GM12878 (cell line): Measurements from ENCODE around the gene PALD1. TPM values are rescaled to one million over a fixed set of nuclear protein-coding genes. Genes with fewer than 3 reads are reported as not detected.

Source experiments
- ATAC-seq: fragments of 200-7000 bp; cut with Tn5 transposase; 3 replicates; pipeline ENCODE4 v1.9.1; 2020; ENCODE audit warnings: mild to moderate bottlenecking, moderate library complexity
- BruUV-seq: library from RNA; stranded (reverse); fragments of 400-500 nt; replicated peaks from 2 replicates; lab custom pipeline; 2021; lab: Mats Ljungman, UMichigan
- CTCF ChIA-PET: fragments of 300-600 bp; sonication (Branson Sonifier 250); formaldehyde crosslinking; extraction: SDS; loops from one replicate; lab custom pipeline; 2021; ENCODE audit warnings: inconsistent platforms; lab: Yijun Ruan, JAX
- POLR2A ChIA-PET: fragments of 350-600 bp; formaldehyde crosslinking; extraction: SDS; loops from one replicate; lab custom pipeline; 2021; ENCODE audit warnings: inconsistent platforms; lab: Charles Lee
- RAD21 ChIA-PET: fragments of 300-600 bp; sonication (Branson Sonifier 250); formaldehyde crosslinking; loops from one replicate; lab custom pipeline; 2023; ENCODE audit warnings: antibody characterized with exemption; ENCODE audit not compliant: unreplicated experiment; lab: Charles Lee
- SMC1A ChIA-PET: fragments of 300-600 bp; sonication (Branson Sonifier 250); formaldehyde crosslinking; loops from one replicate; lab custom pipeline; 2023; ENCODE audit not compliant: unreplicated experiment, uncharacterized antibody; lab: Charles Lee
- DNase-seq: peaks from one replicate; pipeline ENCODE4 v3.0.0-alpha.2; 2011; ENCODE audit warnings: low read depth, low spot score
- FAIRE-seq: peaks from 3 replicates; lab custom pipeline; 2011; peaks lifted over from hg19 to GRCh38; lab: Jason Lieb, UNC
- H2AFZ ChIP-seq: 2 replicates; pipeline ENCODE4 v1.6.0; 2011; ENCODE audit warnings: low read depth, low read length, control low read depth; ENCODE audit not compliant: control insufficient read depth
- H3K27ac ChIP-seq: 2 replicates; pipeline ENCODE4 v1.5.1; 2011; ENCODE audit warnings: control low read depth; ENCODE audit not compliant: control insufficient read depth, insufficient read depth
- H3K27me3 ChIP-seq, 2 experiments: replicated peaks in 1 of 2; 2 replicates each; pipeline versions ENCODE4 v1.6.0 to v1.6.1; 2011; ENCODE audit warnings: low read length in 1 of 2; ENCODE audit not compliant: control insufficient read depth in 2 of 2, insufficient read depth in 2 of 2
- H3K36me3 ChIP-seq, 2 experiments: 2 replicates each; pipeline ENCODE4 v1.5.1; 2011; ENCODE audit warnings: low read length in 1 of 2; ENCODE audit not compliant: control insufficient read depth in 2 of 2, insufficient read depth in 2 of 2
- H3K4me1 ChIP-seq: 2 replicates; pipeline ENCODE4 v1.6.1; 2011; ENCODE audit warnings: mild to moderate bottlenecking, low read length, moderate library complexity, mixed read lengths; ENCODE audit not compliant: control insufficient read depth, insufficient read depth
- H3K4me2 ChIP-seq: 2 replicates; pipeline ENCODE4 v1.6.0; 2011; ENCODE audit warnings: control low read depth; ENCODE audit not compliant: control insufficient read depth, insufficient read depth
- H3K4me3 ChIP-seq: fragments of 200-600 bp; sonication (generic); 2 replicates; pipeline ENCODE4 v1.5.1; 2016
- H3K79me2 ChIP-seq: 2 replicates; pipeline ENCODE4 v1.6.0; 2011; ENCODE audit warnings: low read length; ENCODE audit not compliant: control insufficient read depth, insufficient read depth
- H3K9ac ChIP-seq: 2 replicates; pipeline ENCODE4 v1.8.0; 2011; ENCODE audit warnings: low read length, control low read depth, mixed read lengths; ENCODE audit not compliant: control insufficient read depth, insufficient read depth
- H3K9me3 ChIP-seq: replicated peaks from 3 replicates; pipeline ENCODE4 v1.5.1; 2011; ENCODE audit warnings: mild to moderate bottlenecking, low read length; ENCODE audit not compliant: control insufficient read depth, insufficient read depth
- H4K20me1 ChIP-seq: 2 replicates; pipeline ENCODE4 v1.6.0; 2011; ENCODE audit not compliant: control insufficient read depth, insufficient read depth
- BACH1 ChIP-seq: fragments of 450-650 bp; IDR thresholded peaks from 2 replicates; pipeline ENCODE4 v1.6.1; 2017; ENCODE audit warnings: mild to moderate bottlenecking, borderline replicate concordance
- BHLHE40 ChIP-seq, 2 experiments: fragments of 450-650 bp in 1 of 2; IDR thresholded peaks; 2 replicates each; pipeline ENCODE4 v1.6.1; 2011 to 2017; ENCODE audit warnings: low read depth in 2 of 2, borderline replicate concordance in 1 of 2, improper control_type of control experiment in 1 of 2, low read length in 1 of 2, mild to moderate bottlenecking in 1 of 2
- CHD1 ChIP-seq: IDR thresholded peaks from 2 replicates; pipeline ENCODE4 v1.6.1; 2012; ENCODE audit warnings: low read depth, low read length, improper control_type of control experiment
- CTCF ChIP-seq, 3 experiments: IDR thresholded peaks in 2 of 3; conservative IDR thresholded peaks in 1 of 3; 2 replicates each; pipeline ENCODE4 v1.5.1; 2011; ENCODE audit warnings: low read depth in 3 of 3, low read length in 3 of 3, mild to moderate bottlenecking in 3 of 3, control low read depth in 2 of 3, moderate library complexity in 2 of 3, inconsistent platforms in 1 of 3, mixed read lengths in 1 of 3; ENCODE audit not compliant: control insufficient read depth in 2 of 3, insufficient read depth in 1 of 3; ENCODE audit errors: extremely low read depth in 1 of 3
- IKZF2 ChIP-seq, 2 experiments: fragments of 450-650 bp; IDR thresholded peaks; 2 replicates each; pipeline ENCODE4 v1.6.1; 2017; ENCODE audit warnings: mild to moderate bottlenecking in 2 of 2, moderate library complexity in 2 of 2
- NBN ChIP-seq: fragments of 450-650 bp; IDR thresholded peaks from 2 replicates; pipeline ENCODE4 v1.6.1; 2016
- POLR2AphosphoS2 ChIP-seq: IDR thresholded peaks from 2 replicates; pipeline ENCODE4 v1.6.1; 2011; ENCODE audit warnings: low read depth, mild to moderate bottlenecking, low read length, improper control_type of control experiment, moderate library complexity
- POU2F2 ChIP-seq: IDR thresholded peaks from 3 replicates; pipeline ENCODE4 v1.6.1; 2011; ENCODE audit warnings: low read depth, mild to moderate bottlenecking, low read length, borderline replicate concordance
- RB1 ChIP-seq: fragments of 450-650 bp; formaldehyde crosslinking; IDR thresholded peaks from 2 replicates; pipeline ENCODE4 v1.6.1; 2017; ENCODE audit warnings: mild to moderate bottlenecking, borderline replicate concordance
- SKIL ChIP-seq: fragments of 450-650 bp; IDR thresholded peaks from 2 replicates; pipeline ENCODE4 v1.6.1; 2017; ENCODE audit warnings: mild to moderate bottlenecking, low read depth, inconsistent platforms; ENCODE audit not compliant: poor library complexity, severe bottlenecking
- SMC3 ChIP-seq: IDR thresholded peaks from 2 replicates; pipeline ENCODE4 v1.6.1; 2011; ENCODE audit warnings: low read length, improper control_type of control experiment, borderline replicate concordance
- SP1 ChIP-seq: IDR thresholded peaks from one replicate; pipeline ENCODE4 v1.6.1; 2011; ENCODE audit warnings: low read depth, low read length
- SREBF1 ChIP-seq: IDR thresholded peaks from 2 replicates; pipeline ENCODE4 v1.6.1; 2012; ENCODE audit warnings: mild to moderate bottlenecking, low read length
- TCF12 ChIP-seq: IDR thresholded peaks from 2 replicates; pipeline ENCODE4 v1.6.1; 2011; ENCODE audit warnings: low read depth, mild to moderate bottlenecking, low read length
- USF2 ChIP-seq: IDR thresholded peaks from 2 replicates; pipeline ENCODE4 v1.6.1; 2011; ENCODE audit warnings: low read depth, low read length, improper control_type of control experiment, borderline replicate concordance
- YY1 ChIP-seq: IDR thresholded peaks from 2 replicates; pipeline ENCODE4 v1.6.1; 2011; ENCODE audit warnings: low read depth, mild to moderate bottlenecking, low read length
- ZZZ3 ChIP-seq: IDR thresholded peaks from 2 replicates; pipeline ENCODE4 v1.6.1; 2011; ENCODE audit warnings: low read depth; ENCODE audit not compliant: control insufficient read depth, insufficient read length
- WGBS: methylation state at CpG from one replicate; pipeline ENCODE4 v1.1.6; 2016; ENCODE audit warnings: low lambda C conversion rate; ENCODE audit not compliant: insufficient replicate concordance, insufficient coverage; ENCODE audit errors: missing lambda C conversion rate; 5-methylcytosine and 5-hydroxymethylcytosine counted together
- in situ Hi-C: fragments of 300-500 bp; cut with MboI; formaldehyde crosslinking; loops from 9 replicates; pipeline ENCODE4 v1.14.3; 2018; ENCODE audit warnings: mixed read lengths
- intact Hi-C: fragments of 100-400 bp; cut with micrococcal nuclease; formaldehyde crosslinking; loops from one replicate; pipeline ENCODE4 v1.14.2; 2022; ENCODE audit not compliant: unreplicated experiment
- polyA plus RNA-seq, 11 experiments: library from polyadenylated mRNA; depleted of rRNA in 4 of 11; unstranded in 6 of 11; stranded (reverse) in 5 of 11; fragments of >200 nt; fragmentation: Nextera tagmentation in 4 of 11; fragmentation: Illumina TruSeq in 1 of 11; extraction: Ambion mirVana in 4 of 11; extraction: Trizol in 1 of 11; gene quantifications; 1 replicate in 1 of 11; 2 replicates in 10 of 11; pipeline versions ENCODE4 v1.2.1 to v1.2.3, GENCODE V29; 2011 to 2016; ENCODE audit warnings: inconsistent platforms in 2 of 11, missing spikeins in 2 of 11, low read depth in 1 of 11
- total RNA-seq, 4 experiments: library from RNA; depleted of rRNA in 3 of 4; stranded (reverse); fragments of >200 nt in 3 of 4; fragmentation: Illumina TruSeq in 1 of 4; extraction: Trizol in 1 of 4; gene quantifications; 2 replicates each; pipeline versions ENCODE4 v1.2.1 to v1.2.3, GENCODE V29; 2013 to 2021

PALD1 gene
- total and polyA plus RNA-seq, 10 of the 15 experiments (the other 5 are each of a cell fraction or from before 2014, with no cell fraction given) = 0.43 to 20.9 (median 9.0) TPM

- no peak for DNase-seq
- Histone ChIP-seq H3K4me1 (no peaks in the 10 kb centered on the region), H3K27ac (no peak overlapping the region), H4K20me1 (no peaks in the 10 kb centered on the region), H2AFZ (no peak overlapping the region), H3K9me3 (no peaks in the 10 kb centered on the region), H3K4me2 (no peak overlapping the region), H3K4me3 (no peak overlapping the region), H3K36me3 (no peaks in the 10 kb centered on the region), H3K9ac (no peak overlapping the region), H3K79me2 (no peaks in the 10 kb centered on the region), H3K27me3 (peaks cover under 1 to 5% of the 10 kb centered on the region in 2 experiments; a peak in 3 of 4 replicates)
- FAIRE-seq = peak; percentile 97
- BruUV-seq = no TSS peak
- ChIA-PET CTCF (interaction anchor here (0.8 to 6.0 kb wide), 44 partner anchors 9 to 528 kb away, joined by 3 to 74 read pairs (median 4); partner anchors contain the start of gene PALD1), POLR2A (no interaction called here), SMC1A (interaction anchor here (0.6 to 2.1 kb wide), 27 partner anchors 8 to 415 kb away, joined by 3 to 13 read pairs (median 4); partner anchors contain the start of gene EIF4EBP2), RAD21 (interaction anchor here (0.5 to 2.8 kb wide), 33 partner anchors 9 to 1605 kb away, joined by 3 to 23 read pairs (median 4); no protein-coding TSS in a partner anchor)
- ATAC-seq = peak; percentile 88
- intact Hi-C loops = loop anchor here (1.0 to 10.0 kb wide), 3 partner anchors 79 to 423 kb away; partner anchors contain the start of gene PCBD1
- in situ Hi-C loops = loop anchor here (5.0 to 10.0 kb wide), 3 partner anchors 76 to 423 kb away; partner anchors contain the start of gene PCBD1
- WGBS = 26% methylated on average over 13 of the region's 13 CpGs
- TF ChIP-seq IKZF2 (IDR thresholded peaks at IDR 0.05) = no peak
- TF ChIP-seq RB1 = peak; percentile 60; the same call in 1 of the 2 replicates
- TF ChIP-seq BHLHE40 (IDR thresholded peaks at IDR 0.05; ENCODE audit: borderline replicate concordance in 1 of 2, low read depth in 2 of 2, low read length in 1 of 2) = peak in 1 of 2 experiments; percentile 10; a peak in 1 of 4 replicates
- no peak for TF ChIP-seq CHD1
- TF ChIP-seq CTCF (IDR thresholded peaks at IDR 0.05 in 2 of 3, conservative IDR thresholded peaks at IDR 0.05 in 1 of 3; ENCODE audit: control insufficient read depth in 2 of 3, extremely low read depth in 1 of 3, insufficient read depth in 1 of 3, low read depth in 3 of 3, low read length in 3 of 3) = peak; percentile 88 to 95 (median 90)
- TF ChIP-seq ZZZ3 = no peak
- TF ChIP-seq TCF12 = 0 out of 2 replicates have a peak, but pooled peaks have one; percentile 25
- no peak for TF ChIP-seq BACH1
- TF ChIP-seq SKIL = no peak
- TF ChIP-seq SMC3 = peak; percentile 96
- peak; percentile 47; the same call in 1 of the 2 replicates for TF ChIP-seq YY1
- no peak for TF ChIP-seq USF2
- peak; percentile 66; the same call in 1 of the 3 replicates for TF ChIP-seq POU2F2
- TF ChIP-seq POLR2AphosphoS2 = no peak
- no peak for TF ChIP-seq SREBF1
- no peak for TF ChIP-seq NBN
- TF ChIP-seq SP1 = no peak
These were observed 16.9 kb upstream of the PALD1 start for GRCh38 chr10:70461397-70462348.
